ENCODE results near the gene NINJ1. TPM values are rescaled to one million over a fixed set of nuclear protein-coding genes. Genes with fewer than 3 reads are reported as not detected.

NINJ1 gene
- total RNA-seq, 1 experiment from 2014 or later = 30.5 TPM

- intact Hi-C loops (cut with micrococcal nuclease) = loop anchor here (10.0 kb wide), 1 partner anchor 396 kb away; no protein-coding TSS in a partner anchor
- H2AFZ ChIP-seq (ENCODE audit: low read length) = no peak overlapping the region
Observed at GRCh38 chr9:93168581-93168980, 34.5 kb upstream of the NINJ1 start.

GRCh38 chr9:93167838-93168237 is 33.8 kb upstream of the NINJ1 start:
- TF ChIP-seq EZH2 (IDR thresholded peaks at IDR 0.05; ENCODE audit: low read length, unreplicated experiment) (no peak), CTCF (conservative IDR thresholded peaks at IDR 0.05; ENCODE audit: low read depth, low read length) (no peak), EZH2phosphoT487 (IDR thresholded peaks at IDR 0.05; ENCODE audit: borderline replicate concordance, low read length) (no peak)
- ChIA-PET CTCF (no interaction called here), POLR2A (ENCODE audit: unreplicated experiment) (no interaction called here)
- Histone ChIP-seq H3K4me3 (ENCODE audit: low read length) (no peak overlapping the region), H4K20me1 (ENCODE audit: low read length) (no peaks in the 10 kb centered on the region), H3K9me2 (replicated peaks; ENCODE audit: low read length) (no peaks in the 10 kb centered on the region), H3K9me3 (ENCODE audit: low read length) (no peaks in the 10 kb centered on the region), H3K4me2 (ENCODE audit: low read length) (no peak overlapping the region), H3K9ac (ENCODE audit: low read length) (no peak overlapping the region), H3K27ac (ENCODE audit: low read length) (no peak overlapping the region), H3K79me2 (ENCODE audit: low read length) (no peaks in the 10 kb centered on the region), H3K36me3 (ENCODE audit: low read depth, low read length) (no peaks in the 10 kb centered on the region), H3K4me1 (ENCODE audit: insufficient read depth, low read length) (no peaks in the 10 kb centered on the region), H3K27me3 (ENCODE audit: low read length) (no peaks in the 10 kb centered on the region), H3F3A (ENCODE audit: low read length, unreplicated experiment) (no peaks in the 10 kb centered on the region), H2AFZ (ENCODE audit: low read length) (no peak overlapping the region)
- ATAC-seq (no peak), DNase-seq (no peak)
- BruUV-seq (replicated peaks) = no TSS peak
- intact Hi-C loops (cut with micrococcal nuclease) = loop anchor here (10.0 kb wide), 1 partner anchor 397 kb away; no protein-coding TSS in a partner anchor

More at GRCh38 chr9:93168581-93168980, 34.5 kb upstream of the NINJ1 start:
- Histone ChIP-seq H3K9ac (ENCODE audit: low read length) (no peak overlapping the region), H3K4me2 (ENCODE audit: low read length) (no peak overlapping the region), H3K9me2 (replicated peaks; ENCODE audit: low read length) (no peaks in the 10 kb centered on the region), H3F3A (ENCODE audit: low read length, unreplicated experiment) (no peaks in the 10 kb centered on the region), H3K36me3 (ENCODE audit: low read depth, low read length) (no peaks in the 10 kb centered on the region), H3K79me2 (ENCODE audit: low read length) (no peaks in the 10 kb centered on the region), H3K4me3 (ENCODE audit: low read length) (no peak overlapping the region), H3K27ac (ENCODE audit: low read length) (no peak overlapping the region), H3K4me1 (ENCODE audit: insufficient read depth, low read length) (no peaks in the 10 kb centered on the region), H4K20me1 (ENCODE audit: low read length) (no peaks in the 10 kb centered on the region), H3K9me3 (ENCODE audit: low read length) (no peaks in the 10 kb centered on the region), H3K27me3 (ENCODE audit: low read length) (no peaks in the 10 kb centered on the region)
- BruUV-seq (replicated peaks) = no TSS peak
- CTCF ChIA-PET = no interaction called here
- POLR2A ChIA-PET (ENCODE audit: unreplicated experiment) = no interaction called here
- no peak for DNase-seq
- no peak for TF ChIP-seq CTCF (conservative IDR thresholded peaks at IDR 0.05; ENCODE audit: low read depth, low read length)
- no peak for TF ChIP-seq EZH2phosphoT487 (IDR thresholded peaks at IDR 0.05; ENCODE audit: borderline replicate concordance, low read length)
- no peak for TF ChIP-seq EZH2 (IDR thresholded peaks at IDR 0.05; ENCODE audit: low read length, unreplicated experiment)
- no peak for ATAC-seq

GRCh38 chr9:93167185-93167584 is 33.1 kb upstream of the NINJ1 start:
- no peaks in the 10 kb centered on the region for H3K9me3 ChIP-seq (ENCODE audit: low read length)
- intact Hi-C loops (cut with micrococcal nuclease) = loop anchor here (10.0 kb wide), 1 partner anchor 398 kb away; no protein-coding TSS in a partner anchor
- no peaks in the 10 kb centered on the region for H3K27me3 ChIP-seq (ENCODE audit: low read length)
- H3K4me1 ChIP-seq (ENCODE audit: insufficient read depth, low read length) = no peaks in the 10 kb centered on the region
- no peaks in the 10 kb centered on the region for H3K9me2 ChIP-seq (replicated peaks; ENCODE audit: low read length)
- DNase-seq = no peak
- no peak overlapping the region for H3K4me2 ChIP-seq (ENCODE audit: low read length)
- ATAC-seq = no peak
- BruUV-seq (replicated peaks) = no TSS peak
- H3K36me3 ChIP-seq (ENCODE audit: low read depth, low read length) = no peaks in the 10 kb centered on the region
- no peak overlapping the region for H3K4me3 ChIP-seq (ENCODE audit: low read length)
- no peak overlapping the region for H3K9ac ChIP-seq (ENCODE audit: low read length)
- CTCF ChIA-PET = no interaction called here
- H3F3A ChIP-seq (ENCODE audit: low read length, unreplicated experiment) = no peaks in the 10 kb centered on the region
- no peak for TF ChIP-seq CTCF (conservative IDR thresholded peaks at IDR 0.05; ENCODE audit: low read depth, low read length)
- TF ChIP-seq EZH2 (IDR thresholded peaks at IDR 0.05; ENCODE audit: low read length, unreplicated experiment) = no peak
- no peak for TF ChIP-seq EZH2phosphoT487 (IDR thresholded peaks at IDR 0.05; ENCODE audit: borderline replicate concordance, low read length)
- no peak overlapping the region for H2AFZ ChIP-seq (ENCODE audit: low read length)
- POLR2A ChIA-PET (ENCODE audit: unreplicated experiment) = no interaction called here
- H3K27ac ChIP-seq (ENCODE audit: low read length) = no peak overlapping the region
- H3K79me2 ChIP-seq (ENCODE audit: low read length) = no peaks in the 10 kb centered on the region
- H4K20me1 ChIP-seq (ENCODE audit: low read length) = no peaks in the 10 kb centered on the region
